ENCODE measurements around the gene GLG1.

The GLG1 gene

DNA sequence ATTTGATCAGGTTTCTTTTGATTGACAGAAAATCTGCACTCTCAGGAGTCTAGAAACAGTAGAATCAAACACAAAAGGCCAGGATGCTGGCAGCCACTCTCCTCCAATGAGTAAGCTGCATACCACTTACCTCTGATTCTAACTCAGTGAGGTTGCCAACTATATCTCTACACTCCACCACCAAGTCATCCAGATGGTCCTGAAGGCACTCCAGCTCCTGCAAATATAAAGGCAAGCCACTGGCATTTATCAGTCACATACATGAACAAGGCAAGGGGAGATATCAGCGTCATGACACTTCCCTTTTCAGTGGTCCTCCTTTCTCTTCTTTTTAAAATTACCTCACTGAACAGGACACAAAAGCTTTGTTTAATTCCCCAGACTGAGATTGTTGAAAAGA is 132.5 kb downstream of the GLG1 start:
- no peak for DNase-seq
- H3K36me3 Mint-ChIP-seq: peaks cover 65% of the 10 kb centered on the region

DNA sequence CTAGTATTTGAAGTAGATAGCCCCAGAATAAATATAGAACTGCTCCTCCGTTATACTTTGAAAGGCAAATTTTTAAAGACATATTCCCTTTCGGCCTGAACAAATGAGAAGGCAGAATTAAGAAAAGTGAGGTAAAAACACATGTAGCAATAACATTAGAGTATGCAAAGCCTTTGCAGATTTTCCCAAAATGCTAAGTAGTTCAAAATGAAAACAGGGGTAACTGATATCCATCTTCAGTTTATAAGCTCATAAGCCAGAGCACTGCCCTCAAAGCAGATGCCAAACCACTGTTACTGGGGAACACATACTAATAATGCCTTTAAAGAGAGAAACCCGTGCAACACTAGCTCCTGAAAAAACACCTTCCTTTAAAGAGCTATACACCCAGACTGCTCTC is 134.4 kb downstream of the GLG1 start:
- Mint-ChIP-seq H3K4me1 (peaks cover 14% of the 10 kb centered on the region), H3K36me3 (peaks cover 72% of the 10 kb centered on the region)
- CTCF ChIA-PET: no interaction called here

More for the DNA sequence above, 132.5 kb downstream of the GLG1 start:
- no peaks in the 10 kb centered on the region for H3K4me1 Mint-ChIP-seq
- H3K9me3 Mint-ChIP-seq: no peaks in the 10 kb centered on the region
- H3K4me3 Mint-ChIP-seq: no peak overlapping the region
- no peaks in the 10 kb centered on the region for H3K27me3 Mint-ChIP-seq
- CTCF ChIA-PET: no interaction called here
- no peak overlapping the region for H3K27ac Mint-ChIP-seq

DNA sequence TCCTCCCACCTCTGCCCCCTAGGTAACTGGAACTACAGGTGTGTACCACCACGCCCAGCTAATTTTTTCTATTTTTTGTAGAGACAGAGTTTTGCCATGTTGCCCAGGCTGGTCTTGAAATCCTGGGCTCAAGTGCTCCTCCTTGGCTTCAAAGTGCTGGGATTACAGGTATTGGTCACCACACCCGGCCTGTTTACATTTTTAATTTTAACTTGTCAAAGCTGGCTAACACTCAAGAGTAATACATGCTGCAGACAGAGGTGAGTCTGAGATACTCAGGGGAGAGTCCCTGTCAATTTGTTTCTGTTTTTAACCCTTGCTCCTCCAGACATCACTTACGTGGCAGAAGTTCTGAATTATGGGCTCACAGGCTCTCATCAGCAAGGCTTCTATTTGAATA is 134.9 kb downstream of the GLG1 start:
- Mint-ChIP-seq H3K36me3 (peaks cover 72% of the 10 kb centered on the region), H3K4me3 (no peak overlapping the region), H3K27me3 (no peaks in the 10 kb centered on the region), H3K9me3 (no peaks in the 10 kb centered on the region), H3K4me1 (peaks cover 20% of the 10 kb centered on the region), H3K27ac (no peak overlapping the region)
- DNase-seq: no peak
- CTCF ChIA-PET: no interaction called here

More for the DNA sequence above, 134.4 kb downstream of the GLG1 start:
- no peak for DNase-seq
- Mint-ChIP-seq H3K9me3 (no peaks in the 10 kb centered on the region), H3K27ac (peak overlapping the region; percentile 55), H3K4me3 (no peak overlapping the region), H3K27me3 (no peaks in the 10 kb centered on the region)

DNA sequence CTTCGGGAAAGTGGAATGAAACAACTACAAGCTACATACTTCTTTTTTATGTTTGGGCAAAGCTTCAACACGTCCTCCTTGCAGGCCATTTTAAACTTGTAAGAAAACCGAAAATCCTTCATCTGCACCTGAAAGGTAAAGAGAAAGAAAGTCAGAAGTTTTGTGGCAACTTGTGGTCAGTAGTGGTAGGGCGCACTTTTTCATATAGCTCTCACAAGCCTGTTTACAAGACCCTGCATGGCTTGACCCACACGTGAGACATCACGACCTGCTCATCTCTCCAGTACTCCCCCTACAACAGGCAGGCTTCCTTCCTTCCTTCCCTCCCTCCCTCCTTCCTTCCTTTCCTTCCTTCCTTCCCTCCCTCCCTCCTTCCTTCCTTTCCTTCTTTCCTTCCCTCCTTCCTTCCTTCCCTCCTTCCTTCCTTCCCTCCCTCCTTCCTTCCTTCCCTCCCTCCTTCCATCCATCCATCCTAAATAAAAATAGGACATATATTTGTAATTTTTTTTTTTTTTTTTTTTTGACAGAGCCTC is 136.9 kb downstream of the GLG1 start:
- H3K4me1 Mint-ChIP-seq: peaks cover 29% of the 10 kb centered on the region
- H3K9me3 Mint-ChIP-seq: no peaks in the 10 kb centered on the region
- no peak overlapping the region for H3K4me3 Mint-ChIP-seq
- H3K27me3 Mint-ChIP-seq: no peaks in the 10 kb centered on the region
- no peak overlapping the region for H3K27ac Mint-ChIP-seq
- CTCF ChIA-PET: interaction anchor here (0.6 kb wide), 1 partner anchor 8 kb away, joined by 4 read pairs; no protein-coding TSS in a partner anchor
- no peak for DNase-seq
- H3K36me3 Mint-ChIP-seq: peaks cover 75% of the 10 kb centered on the region

GRCh38 chr16:74468807-74469525 is 137.9 kb downstream of the GLG1 start:
- H3K27me3 Mint-ChIP-seq: no peaks in the 10 kb centered on the region
- H3K4me3 Mint-ChIP-seq: no peak overlapping the region
- H3K9me3 Mint-ChIP-seq: no peaks in the 10 kb centered on the region
- H3K4me1 Mint-ChIP-seq: peaks cover 29% of the 10 kb centered on the region
- CTCF ChIA-PET: interaction anchor here (0.7 kb wide), 1 partner anchor 21 kb away, joined by 3 read pairs; no protein-coding TSS in a partner anchor
- DNase-seq: no peak
- no peak overlapping the region for H3K27ac Mint-ChIP-seq
- peaks cover 75% of the 10 kb centered on the region for H3K36me3 Mint-ChIP-seq

DNA sequence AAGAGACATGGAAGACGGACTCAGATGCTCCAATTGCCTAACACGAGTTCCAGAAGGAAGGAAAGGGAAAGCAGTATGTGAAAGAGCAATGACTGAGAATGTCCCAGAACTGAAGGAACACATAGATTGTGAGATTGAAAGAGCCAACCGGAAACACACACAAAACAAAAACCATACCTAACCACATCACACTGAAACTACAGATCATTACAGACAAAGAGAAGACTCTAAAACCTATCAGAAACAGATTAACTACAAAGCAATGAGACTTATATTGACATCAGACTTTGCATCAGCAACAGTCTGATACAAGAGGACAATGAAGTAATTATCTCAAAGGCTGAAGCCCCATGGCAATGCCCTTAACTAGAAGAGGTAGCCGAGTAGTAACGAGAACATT is 140.0 kb downstream of the GLG1 start:
- peaks cover 80% of the 10 kb centered on the region for H3K36me3 Mint-ChIP-seq
- no peaks in the 10 kb centered on the region for H3K27me3 Mint-ChIP-seq
- no peaks in the 10 kb centered on the region for H3K9me3 Mint-ChIP-seq
- CTCF ChIA-PET: no interaction called here
- no peak for DNase-seq
- H3K4me1 Mint-ChIP-seq: peaks cover 29% of the 10 kb centered on the region
- no peak overlapping the region for H3K4me3 Mint-ChIP-seq
- peak overlapping the region; percentile 38 for H3K27ac Mint-ChIP-seq

DNA sequence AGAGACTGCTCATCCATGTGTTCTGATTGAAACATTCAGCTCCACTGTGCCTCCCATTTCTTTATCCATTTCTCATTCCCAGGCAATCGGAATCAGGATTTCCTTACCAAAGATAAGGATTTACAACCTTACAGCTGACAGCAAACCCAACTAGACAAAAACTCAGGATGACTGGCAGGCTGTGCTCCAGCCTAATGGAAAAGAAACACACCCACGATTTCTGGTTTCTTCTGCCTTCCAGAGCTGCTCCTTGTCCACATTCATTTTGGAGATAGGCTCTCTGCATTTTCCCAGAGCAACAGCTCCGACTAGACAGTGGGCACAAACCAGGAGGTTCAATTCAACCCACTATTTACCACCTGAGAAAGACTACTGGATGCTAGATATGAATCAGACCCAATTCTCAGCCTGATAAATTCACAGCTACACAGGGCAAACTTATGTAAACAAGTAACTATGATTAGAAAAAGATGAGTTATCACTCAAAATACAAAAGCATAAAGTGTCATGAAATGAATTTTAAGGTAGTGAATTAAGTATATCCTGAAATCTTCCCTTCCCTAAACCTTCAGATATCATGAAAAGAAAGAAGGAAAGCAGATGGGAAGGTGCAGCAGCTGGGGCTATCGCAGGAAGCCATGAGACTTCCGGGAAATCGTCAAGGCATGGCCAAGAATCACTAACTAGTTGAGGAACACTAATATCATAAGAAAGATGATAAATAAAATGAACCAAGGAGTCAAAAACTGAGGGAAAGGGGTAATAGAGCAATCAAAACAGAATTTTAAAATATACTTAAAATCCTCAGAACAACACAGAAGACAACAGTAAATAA is 140.8 kb downstream of the GLG1 start:
- peak overlapping the region; percentile 30 for H3K27ac Mint-ChIP-seq
- H3K9me3 Mint-ChIP-seq: no peaks in the 10 kb centered on the region
- DNase-seq: no peak
- H3K4me1 Mint-ChIP-seq: peaks cover 29% of the 10 kb centered on the region
- peaks cover 74% of the 10 kb centered on the region for H3K36me3 Mint-ChIP-seq
- H3K4me3 Mint-ChIP-seq: no peak overlapping the region
- no peaks in the 10 kb centered on the region for H3K27me3 Mint-ChIP-seq
- CTCF ChIA-PET: interaction anchor here (1.6 kb wide), 1 partner anchor 9 kb away, joined by 3 read pairs; no protein-coding TSS in a partner anchor

DNA sequence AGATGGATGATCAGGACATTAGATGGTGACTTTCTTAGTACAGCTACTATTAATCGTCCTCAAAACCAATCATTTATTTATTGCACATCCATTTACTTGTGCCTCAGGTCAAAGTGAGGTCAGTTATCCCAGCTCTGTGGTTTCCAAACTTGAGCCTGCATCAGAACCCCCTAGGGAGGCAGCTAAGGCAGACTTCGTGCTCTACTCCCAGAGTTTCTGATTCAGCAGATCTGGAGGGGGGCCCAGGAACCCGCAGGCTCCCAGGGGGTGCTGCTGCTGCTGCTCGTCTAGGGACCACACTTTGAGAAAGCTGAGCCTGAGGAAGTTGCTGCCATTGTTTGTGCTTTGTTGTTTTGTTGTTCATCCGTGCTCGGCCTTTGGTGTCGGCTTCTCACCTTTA is 141.6 kb downstream of the GLG1 start:
- CTCF ChIA-PET: interaction anchor here (0.5 to 1.6 kb wide), 2 partner anchors 10 to 154 kb away, joined by 3 read pairs; no protein-coding TSS in a partner anchor
- DNase-seq: no peak
- Mint-ChIP-seq H3K36me3 (peaks cover 79% of the 10 kb centered on the region), H3K27me3 (no peaks in the 10 kb centered on the region), H3K9me3 (no peaks in the 10 kb centered on the region), H3K4me3 (no peak overlapping the region), H3K27ac (no peak overlapping the region), H3K4me1 (peaks cover 29% of the 10 kb centered on the region)

DNA sequence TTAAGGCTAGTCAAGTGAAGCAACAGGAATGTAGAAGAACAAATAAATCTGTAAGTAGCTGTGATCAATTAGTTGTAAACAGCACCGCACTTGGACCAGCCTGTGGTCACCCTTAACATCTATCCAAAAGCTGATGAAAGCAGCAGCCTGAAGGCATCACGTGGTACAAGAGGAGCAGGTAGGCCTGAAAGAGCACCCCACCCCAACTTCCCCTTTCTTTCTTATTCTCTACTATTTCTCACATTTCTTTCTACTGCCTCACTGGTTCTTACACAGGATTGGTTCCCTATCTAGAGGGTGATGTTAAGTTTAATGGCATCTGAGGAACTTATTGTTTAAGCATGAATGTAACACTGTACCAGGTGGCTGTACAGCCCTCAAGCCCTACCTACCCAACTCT is 143.0 kb downstream of the GLG1 start:
- DNase-seq: no peak
- H3K9me3 Mint-ChIP-seq: no peaks in the 10 kb centered on the region

DNA sequence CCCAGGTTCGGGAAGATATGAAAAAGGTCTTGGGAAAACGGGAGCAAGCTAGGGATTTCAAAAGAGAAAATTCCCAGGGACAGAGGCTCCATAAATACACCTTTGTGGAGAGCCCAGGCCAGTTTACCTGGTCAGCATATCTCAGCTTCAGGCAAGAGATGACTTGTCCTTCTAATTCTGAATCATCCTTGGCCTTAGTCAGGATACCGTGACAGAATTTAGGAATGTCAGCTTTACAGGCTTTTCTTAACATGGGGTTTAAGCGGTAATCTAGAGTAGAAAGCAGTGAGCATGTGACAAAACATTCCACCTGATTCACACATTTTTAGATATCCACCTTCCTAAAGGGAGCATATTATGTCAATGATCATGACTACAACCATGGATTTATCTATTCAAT is 144.6 kb downstream of the GLG1 start:
- Mint-ChIP-seq H3K4me3 (no peak overlapping the region), H3K36me3 (peaks cover 72% of the 10 kb centered on the region), H3K27me3 (no peaks in the 10 kb centered on the region), H3K4me1 (peaks cover 13% of the 10 kb centered on the region), H3K9me3 (no peaks in the 10 kb centered on the region), H3K27ac (no peak overlapping the region)
- DNase-seq: no peak
- CTCF ChIA-PET: no interaction called here

More for the DNA sequence above, 143.0 kb downstream of the GLG1 start:
- H3K4me3 Mint-ChIP-seq: no peak overlapping the region
- H3K4me1 Mint-ChIP-seq: peaks cover 26% of the 10 kb centered on the region
- no peaks in the 10 kb centered on the region for H3K27me3 Mint-ChIP-seq
- no peak overlapping the region for H3K27ac Mint-ChIP-seq
- H3K36me3 Mint-ChIP-seq: peaks cover 75% of the 10 kb centered on the region
- CTCF ChIA-PET: no interaction called here

DNA sequence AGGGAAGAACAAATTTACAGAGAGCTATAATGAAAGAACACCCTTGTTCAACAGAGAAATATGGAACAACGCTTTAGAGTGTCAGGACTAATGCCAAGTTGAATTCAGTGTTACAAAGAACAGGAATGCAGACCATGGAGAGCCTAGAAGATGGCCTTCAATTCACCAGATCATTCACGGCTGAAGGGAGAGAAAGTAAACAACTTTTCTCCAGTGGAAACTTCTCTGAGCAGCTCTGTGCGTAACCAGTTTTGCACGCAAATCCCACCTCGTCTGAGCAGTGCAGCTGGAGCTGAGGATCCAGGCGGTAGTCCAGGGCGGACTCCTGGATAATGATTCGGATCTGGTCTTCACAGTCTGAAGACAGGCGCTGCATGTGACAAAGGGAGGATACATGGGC is 145.1 kb downstream of the GLG1 start:
- H3K27ac Mint-ChIP-seq: no peak overlapping the region
- H3K4me1 Mint-ChIP-seq: peaks cover 8% of the 10 kb centered on the region
- H3K4me3 Mint-ChIP-seq: no peak overlapping the region
- DNase-seq: no peak
- no peaks in the 10 kb centered on the region for H3K9me3 Mint-ChIP-seq
- H3K27me3 Mint-ChIP-seq: no peaks in the 10 kb centered on the region
- CTCF ChIA-PET: interaction anchor here (0.6 kb wide), 2 partner anchors 8 to 176 kb away, joined by 4 read pairs; no protein-coding TSS in a partner anchor
- H3K36me3 Mint-ChIP-seq: peaks cover 70% of the 10 kb centered on the region

GRCh38 chr16:74460542-74460941 is 146.4 kb downstream of the GLG1 start:
- no peak for DNase-seq
- Mint-ChIP-seq H3K36me3 (peaks cover 69% of the 10 kb centered on the region), H3K4me3 (no peak overlapping the region), H3K27me3 (no peaks in the 10 kb centered on the region), H3K27ac (no peak overlapping the region), H3K4me1 (no peaks in the 10 kb centered on the region), H3K9me3 (no peaks in the 10 kb centered on the region)
- CTCF ChIA-PET: no interaction called here

- CTCF ChIA-PET: no interaction called here
- Mint-ChIP-seq H3K27ac (no peak overlapping the region), H3K27me3 (no peaks in the 10 kb centered on the region), H3K4me3 (no peak overlapping the region), H3K4me1 (peaks cover 5% of the 10 kb centered on the region), H3K9me3 (no peaks in the 10 kb centered on the region), H3K36me3 (peaks cover 62% of the 10 kb centered on the region)
- DNase-seq: no peak
Measured at GRCh38 chr16:74456290-74456625, 150.7 kb downstream of the GLG1 start.

DNA sequence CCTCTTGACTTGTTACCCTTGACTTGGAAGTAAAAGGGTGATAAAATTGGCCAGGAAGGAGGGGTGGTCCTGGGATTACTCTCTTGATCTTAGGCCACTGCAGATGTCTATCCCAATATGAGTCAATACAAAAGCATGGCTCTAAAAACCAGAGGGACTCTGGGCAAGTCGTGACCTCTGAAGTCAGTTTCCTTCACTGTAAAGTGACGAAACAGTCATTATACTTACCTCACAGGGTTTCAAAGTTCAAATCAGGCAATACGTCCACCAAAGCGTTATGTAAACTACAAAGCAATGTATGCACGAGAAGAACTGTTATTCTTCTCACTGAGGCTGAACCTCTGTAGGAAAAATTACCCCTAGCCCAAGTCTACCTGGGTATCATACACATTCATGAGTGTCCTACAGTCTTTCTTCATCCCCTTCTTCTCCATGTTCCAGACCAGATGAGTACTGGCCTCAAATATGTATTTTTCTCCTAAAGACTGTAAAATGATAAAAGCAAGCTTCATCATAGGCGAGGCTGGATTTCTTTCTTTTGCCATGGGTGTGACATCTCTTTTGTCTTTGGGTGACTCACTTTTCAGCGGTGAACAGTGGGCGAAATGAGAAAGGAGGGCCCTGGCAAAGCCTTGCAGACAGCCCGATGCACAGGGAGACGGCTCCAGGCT is 151.2 kb downstream of the GLG1 start:
- CTCF ChIA-PET: no interaction called here
- no peaks in the 10 kb centered on the region for H3K9me3 Mint-ChIP-seq
- peaks cover 5% of the 10 kb centered on the region for H3K4me1 Mint-ChIP-seq
- DNase-seq: no peak
- H3K27me3 Mint-ChIP-seq: no peaks in the 10 kb centered on the region
- H3K36me3 Mint-ChIP-seq: peaks cover 63% of the 10 kb centered on the region
- peak overlapping the region; percentile 46 for H3K27ac Mint-ChIP-seq
- no peak overlapping the region for H3K4me3 Mint-ChIP-seq

All from activated naive CD4-positive, alpha-beta T cell treated with anti-CD3 and anti-CD28 coated beads, Interleukin-2, amount 10 ng/mL, durations not matched to agents 7 days and 5 days (primary cell).